Medulla oblongata (tissue), 1 donor: Measurements from ENCODE around the gene GJB5.
"Not testable (repeated sequence)": the region's sequence is repeated elsewhere in the genome, so short reads cannot be mapped to it uniquely, and the experiment has no call there.

Source experiments
- DNase-seq: peaks from one replicate; pipeline ENCODE4 v3.0.0-alpha.2; 2015; ENCODE audit errors: extremely low spot score

GJB5 gene

DNA sequence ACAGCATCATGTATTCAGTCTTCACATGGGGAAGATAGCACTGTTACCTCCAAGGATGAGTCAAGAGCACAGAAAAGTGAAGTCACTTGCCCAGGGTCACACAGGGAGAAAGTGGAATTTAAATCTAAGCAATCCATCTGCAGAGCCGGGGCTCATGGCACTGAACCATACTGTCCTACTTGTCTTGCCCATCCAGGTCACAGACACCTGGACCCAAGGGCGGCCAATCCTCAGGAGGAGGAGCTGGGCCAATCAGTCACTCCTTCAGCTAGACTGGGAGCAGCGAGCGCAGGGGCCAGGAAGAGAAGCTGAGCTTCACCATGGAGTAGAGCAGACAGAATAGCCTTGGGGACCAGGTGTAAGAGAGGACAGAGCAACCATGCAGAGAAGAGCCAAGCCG lies 9.2 kb upstream of the GJB5 start:
- DNase-seq: no peak

DNA sequence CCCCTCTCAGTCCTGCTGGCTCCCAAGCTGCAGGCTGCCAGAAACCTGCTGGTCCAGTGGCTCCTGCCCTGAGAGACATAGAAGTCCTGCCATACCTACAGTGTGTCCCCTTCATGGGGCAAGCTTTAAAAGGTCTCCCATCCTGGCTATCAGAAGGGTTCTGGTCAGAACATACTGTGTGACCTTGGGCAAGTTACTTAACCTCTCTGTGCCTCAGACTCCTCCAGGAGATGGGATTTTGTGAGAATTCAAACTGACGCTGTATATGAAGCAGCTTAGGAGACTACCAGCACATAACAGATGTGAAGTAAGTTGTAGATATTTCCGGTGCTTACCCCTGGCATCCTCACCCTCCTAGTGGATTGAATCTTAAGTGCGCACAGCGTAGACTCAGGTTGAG lies 8.7 kb upstream of the GJB5 start:
- no peak for DNase-seq

DNA sequence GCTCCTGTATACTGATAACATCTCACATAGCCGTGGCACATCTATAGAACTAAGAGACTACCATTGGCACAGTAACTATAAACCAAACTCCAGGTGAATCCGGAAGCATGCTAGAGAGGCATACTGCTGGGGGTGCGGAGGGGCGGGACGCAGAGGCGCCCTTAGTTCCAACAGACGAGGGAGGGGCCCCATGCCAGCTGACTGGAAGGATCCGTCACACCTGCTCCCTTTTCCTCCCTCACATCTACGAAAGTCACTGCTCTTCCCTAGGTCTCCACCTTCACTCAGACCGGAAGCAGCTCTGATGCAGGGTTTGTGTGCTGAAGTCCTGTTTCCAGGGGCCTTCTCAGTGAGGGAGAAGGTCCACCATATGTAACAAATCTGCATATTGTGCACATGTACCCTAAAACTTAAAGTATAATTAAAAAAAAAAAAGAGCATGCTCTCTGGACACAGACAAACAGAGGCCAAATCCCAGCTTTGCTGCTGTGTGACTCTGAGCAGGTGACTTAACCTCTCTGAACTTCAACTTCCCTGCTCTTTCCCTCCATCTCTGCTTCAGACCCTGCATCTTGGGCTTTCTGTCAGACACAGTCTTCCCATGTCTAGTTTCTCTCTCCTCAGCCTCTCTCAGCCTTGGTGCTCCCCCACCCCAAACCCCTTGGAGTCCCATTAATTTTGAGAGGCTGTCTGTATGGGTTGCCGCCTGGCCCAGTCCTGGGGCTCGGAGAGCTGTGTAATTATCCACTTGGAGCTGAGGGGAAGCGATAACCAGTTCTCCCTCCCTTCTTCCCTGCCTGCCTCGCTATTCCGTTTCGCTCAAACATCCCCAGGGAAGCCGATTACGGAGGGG lies 7.8 kb upstream of the GJB5 start:
- no peak for DNase-seq

DNA sequence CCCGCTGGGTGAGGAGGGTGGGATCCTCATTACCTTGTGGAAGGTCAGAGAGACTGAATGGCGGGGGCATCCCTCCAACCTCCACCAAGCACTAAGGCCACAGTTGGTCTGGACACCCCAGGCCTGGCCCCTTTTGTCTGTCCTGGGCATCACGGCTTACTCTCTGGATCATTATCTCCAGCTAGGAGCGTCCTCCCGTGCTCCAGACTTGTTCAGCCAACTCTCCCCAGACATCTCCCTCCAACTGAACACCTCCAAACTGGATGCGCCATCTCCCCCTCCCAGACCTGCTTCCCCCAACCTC lies 7.3 kb upstream of the GJB5 start:
- no peak for DNase-seq

DNA sequence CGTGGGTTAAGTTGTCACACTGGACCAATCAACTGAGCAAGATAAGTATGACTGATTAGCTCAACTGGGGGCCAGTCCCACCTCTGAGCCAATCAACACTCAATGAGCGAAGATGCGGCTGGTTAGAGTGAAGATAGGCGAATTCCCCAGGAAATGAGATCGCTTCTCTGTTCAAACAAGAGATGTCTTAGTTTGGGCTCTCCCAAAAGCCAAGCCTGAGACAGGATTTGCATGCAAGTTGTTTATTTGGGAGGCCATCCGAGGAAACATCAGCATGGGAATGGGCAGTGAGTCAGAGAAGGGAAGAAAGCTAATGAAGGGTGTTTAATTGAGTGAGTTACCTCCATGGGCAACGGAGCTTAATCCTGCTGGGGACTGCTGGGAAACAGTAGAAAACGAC lies 4.9 kb upstream of the GJB5 start:
- peak; percentile 18 for DNase-seq

DNA sequence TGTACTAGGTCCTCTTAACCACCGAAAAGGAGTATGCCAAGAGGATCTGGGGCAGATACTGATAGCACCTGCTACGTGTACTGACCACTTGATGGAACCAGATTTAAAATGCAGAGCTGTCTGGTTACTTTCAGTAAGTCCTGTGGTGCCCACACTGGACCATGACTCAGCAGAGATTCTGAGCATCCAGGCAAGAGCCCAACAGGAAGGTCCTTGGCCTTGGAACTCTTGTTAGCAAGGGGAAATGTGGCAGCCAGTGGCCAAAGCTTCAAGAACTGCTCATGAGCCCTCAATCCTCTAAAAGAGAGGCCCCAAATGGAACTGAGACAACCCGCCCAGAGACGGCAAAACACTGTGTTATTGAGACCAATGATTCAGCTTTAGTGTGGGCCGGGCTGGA lies 4.2 kb upstream of the GJB5 start:
- DNase-seq: no peak

DNA sequence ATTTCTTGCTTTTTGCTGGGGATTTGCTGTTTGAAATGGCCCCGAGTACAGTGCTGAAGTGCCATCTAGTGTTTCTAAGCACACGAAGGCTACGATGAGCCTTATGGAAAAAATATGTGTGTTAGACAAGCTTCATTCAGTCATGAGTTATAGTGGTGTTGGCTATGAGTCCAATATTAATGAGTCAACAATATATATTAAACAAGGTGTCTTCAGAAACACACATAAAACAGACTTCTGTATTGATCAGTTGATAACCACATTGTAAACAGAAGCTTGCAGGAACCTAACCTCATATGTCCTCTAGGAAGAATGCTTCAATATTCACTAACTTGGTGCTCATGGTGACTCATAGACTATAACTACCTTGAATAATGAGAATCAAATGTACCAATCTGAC lies 1.7 kb upstream of the GJB5 start:
- DNase-seq: no peak

DNA sequence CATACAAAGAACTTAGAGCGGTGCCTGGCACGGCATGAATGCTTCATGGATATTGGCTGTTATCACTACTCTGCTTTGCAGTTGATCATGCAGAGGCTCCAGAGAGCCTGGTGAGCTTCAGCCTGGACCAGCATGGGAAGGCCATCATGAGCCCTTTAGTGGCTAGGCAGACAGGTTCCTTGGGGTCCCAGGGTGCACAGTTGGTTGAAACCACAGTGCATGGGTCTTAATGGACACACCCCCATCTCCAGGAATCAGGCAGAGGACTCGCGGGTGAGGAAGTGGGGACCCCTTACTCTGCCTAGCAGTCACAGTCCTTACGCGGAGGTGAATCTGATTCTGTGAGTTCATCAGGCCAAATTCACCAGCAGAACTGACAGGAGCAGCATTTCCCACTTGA lies 1.1 kb downstream of the GJB5 start:
- DNase-seq: no peak

DNA sequence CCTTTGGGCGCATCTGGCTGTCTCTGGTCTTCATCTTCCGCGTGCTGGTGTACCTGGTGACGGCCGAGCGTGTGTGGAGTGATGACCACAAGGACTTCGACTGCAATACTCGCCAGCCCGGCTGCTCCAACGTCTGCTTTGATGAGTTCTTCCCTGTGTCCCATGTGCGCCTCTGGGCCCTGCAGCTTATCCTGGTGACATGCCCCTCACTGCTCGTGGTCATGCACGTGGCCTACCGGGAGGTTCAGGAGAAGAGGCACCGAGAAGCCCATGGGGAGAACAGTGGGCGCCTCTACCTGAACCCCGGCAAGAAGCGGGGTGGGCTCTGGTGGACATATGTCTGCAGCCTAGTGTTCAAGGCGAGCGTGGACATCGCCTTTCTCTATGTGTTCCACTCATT lies 2.5 kb downstream of the GJB5 start:
- no peak for DNase-seq

DNA sequence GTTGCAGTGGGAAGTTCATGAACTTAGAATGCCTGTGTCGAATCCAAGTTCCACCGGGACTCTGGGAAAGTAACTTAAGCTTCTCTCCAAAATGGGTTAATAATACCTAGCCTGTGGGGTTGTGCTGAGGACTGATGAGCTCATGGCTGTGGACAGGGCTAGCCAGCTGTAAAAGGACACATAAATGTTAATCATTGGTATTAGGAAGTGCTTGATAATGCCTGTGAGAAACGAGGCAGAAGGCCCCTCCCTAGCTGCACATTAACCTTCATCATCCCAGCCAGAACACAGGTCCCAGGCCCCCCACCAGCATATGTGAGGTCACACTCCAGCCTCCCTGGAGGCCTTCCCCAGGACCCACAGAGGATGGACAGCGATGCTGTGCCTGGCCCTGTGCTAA lies 3.9 kb downstream of the GJB5 start:
- DNase-seq: no peak

DNA sequence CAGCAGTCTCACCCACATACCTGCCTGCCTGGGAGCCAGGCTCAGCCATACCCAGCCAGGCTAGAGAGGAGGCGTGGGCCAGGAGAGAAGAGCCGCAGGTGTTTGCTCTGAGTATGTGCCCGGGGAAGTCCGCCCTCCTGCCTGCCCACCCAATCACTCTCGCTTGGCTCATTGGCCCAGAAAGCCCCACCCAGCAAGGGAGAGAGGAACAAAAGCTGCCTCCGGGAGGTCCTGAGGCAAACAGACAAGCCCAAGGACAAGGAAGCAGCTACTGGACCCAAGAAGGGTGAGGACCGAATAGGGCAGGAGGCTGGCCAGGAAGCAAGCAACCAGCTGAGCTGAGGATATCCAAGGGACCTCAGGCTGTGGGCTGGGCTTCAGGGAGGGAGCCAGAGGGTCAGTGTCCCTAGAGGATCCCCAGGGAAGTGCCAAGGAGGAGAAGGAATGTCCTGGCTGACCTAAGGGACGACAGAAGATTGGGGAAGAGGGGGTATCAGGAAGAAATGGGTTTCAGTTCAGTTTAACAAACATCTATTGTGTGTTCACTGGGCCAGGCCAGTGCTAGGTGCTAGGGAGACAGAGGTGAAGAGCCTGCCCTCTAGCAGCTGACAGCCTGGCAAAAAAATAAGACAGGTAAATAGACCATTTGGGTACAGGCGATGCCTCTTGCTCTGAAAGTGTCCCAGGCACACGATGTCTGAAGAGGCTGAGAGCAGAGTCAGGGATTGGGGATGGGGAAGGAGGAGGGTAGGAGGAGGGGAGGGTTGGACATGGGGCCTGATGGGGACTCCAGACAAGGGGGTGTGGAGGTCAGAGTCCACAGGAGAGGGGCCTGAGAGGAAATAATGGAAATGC lies 4.9 kb downstream of the GJB5 start, which contains the start of gene GJB4:
Gene GJB4, plus strand, starts transcription at position 238 of the 855 bp plus-strand sequence. CDS start 1,515 bp downstream, outside the sequence.
- no peak for DNase-seq

DNA sequence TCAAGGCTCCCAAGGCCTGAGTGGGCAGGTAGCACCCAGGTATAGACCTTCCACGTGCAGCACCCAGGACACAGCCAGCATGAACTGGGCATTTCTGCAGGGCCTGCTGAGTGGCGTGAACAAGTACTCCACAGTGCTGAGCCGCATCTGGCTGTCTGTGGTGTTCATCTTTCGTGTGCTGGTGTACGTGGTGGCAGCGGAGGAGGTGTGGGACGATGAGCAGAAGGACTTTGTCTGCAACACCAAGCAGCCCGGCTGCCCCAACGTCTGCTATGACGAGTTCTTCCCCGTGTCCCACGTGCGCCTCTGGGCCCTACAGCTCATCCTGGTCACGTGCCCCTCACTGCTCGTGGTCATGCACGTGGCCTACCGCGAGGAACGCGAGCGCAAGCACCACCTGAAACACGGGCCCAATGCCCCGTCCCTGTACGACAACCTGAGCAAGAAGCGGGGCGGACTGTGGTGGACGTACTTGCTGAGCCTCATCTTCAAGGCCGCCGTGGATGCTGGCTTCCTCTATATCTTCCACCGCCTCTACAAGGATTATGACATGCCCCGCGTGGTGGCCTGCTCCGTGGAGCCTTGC lies 6.4 kb downstream of the GJB5 start:
- no peak for DNase-seq

DNA sequence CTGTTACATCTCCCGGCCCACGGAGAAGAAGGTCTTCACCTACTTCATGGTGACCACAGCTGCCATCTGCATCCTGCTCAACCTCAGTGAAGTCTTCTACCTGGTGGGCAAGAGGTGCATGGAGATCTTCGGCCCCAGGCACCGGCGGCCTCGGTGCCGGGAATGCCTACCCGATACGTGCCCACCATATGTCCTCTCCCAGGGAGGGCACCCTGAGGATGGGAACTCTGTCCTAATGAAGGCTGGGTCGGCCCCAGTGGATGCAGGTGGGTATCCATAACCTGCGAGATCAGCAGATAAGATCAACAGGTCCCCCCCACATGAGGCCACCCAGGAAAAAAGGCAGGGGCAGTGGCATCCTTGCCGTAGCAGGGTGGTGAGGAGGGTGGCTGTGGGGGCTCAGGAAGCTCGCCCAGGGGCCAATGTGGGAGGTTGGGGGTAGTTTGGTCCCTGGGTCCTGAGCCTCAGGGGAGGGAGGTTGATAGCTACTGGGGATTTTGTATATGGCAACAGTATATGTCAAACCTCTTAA lies 7.0 kb downstream of the GJB5 start:
- DNase-seq: no peak

DNA sequence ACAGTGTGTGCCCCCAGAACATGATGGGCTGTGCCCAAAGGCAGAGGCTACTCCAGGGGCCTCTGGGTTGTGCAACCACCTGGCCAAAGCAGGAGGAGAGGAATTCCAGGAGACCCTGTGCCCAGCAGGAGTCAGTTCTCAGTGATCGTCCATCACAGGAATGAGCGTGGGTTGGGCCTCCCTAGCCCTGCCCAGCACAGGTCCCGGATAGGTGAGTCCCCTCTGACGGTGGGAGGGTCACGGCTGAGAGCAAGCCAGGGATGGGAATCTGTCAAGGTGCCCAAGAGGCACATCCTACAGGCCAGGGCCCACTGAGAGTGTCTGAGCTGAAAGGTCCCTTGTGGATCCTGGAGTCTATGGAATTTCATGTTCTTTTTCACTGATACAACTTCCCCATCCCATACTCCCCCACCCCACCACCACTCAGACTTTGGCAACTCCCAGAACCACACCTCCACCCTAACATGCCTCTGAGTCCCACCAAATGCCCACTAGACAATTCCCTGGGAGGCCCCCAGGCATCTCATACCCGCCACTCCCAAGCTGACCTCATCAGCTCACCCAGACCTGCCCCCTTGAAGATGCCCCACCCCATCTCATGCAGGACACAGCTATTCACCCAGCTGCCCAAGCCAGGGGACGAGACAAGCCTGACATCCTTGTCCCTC lies 7.8 kb downstream of the GJB5 start:
- DNase-seq: no peak

DNA sequence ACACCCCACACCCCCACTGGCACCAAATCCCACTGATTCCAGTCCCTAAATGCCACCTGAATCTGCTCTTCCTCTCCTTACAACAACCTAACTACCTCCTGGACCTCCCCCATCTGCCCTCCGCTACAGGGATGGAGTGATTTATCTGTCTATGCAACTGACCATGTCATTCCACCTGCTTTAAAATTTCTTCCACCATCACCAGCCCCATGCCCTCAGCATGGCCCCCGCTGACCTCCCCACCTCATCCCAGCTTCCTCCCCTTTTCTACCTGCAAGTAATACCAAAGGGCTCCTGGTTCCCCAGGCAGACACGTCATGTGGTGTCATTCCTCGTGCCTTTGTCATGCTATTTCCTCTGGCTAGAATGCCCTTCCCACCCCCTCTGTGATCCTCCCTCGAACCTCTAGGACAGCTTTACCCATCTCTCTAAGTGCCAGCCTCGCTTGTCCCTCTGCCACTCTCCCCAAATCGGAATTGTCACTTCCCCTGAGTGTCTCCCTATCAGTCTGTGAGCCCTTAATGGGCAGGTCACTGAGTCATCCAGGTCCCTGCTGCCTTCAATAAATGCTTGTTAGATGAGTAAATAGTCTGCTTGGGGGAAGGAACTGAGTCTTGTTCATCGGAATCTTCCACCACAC lies 8.4 kb downstream of the GJB5 start:
- no peak for DNase-seq

DNA sequence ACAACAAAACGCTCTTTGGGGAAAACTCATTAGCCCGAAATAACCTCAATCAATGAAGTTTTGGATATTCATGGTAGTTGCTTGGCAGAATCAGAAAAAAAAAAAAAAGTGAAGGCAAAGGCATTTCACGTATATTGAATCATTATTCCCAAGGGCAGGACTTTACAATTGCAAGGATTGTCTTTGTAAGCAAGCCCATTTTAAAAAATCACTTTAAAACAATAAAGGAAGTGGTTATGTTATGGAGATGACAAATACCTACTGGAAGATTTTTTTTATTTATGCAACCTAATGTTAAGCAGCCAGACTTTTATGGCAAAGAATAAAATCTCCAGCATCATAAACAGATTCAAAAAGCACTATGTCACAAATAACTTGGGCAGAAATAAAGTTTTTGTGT lies 14.0 kb downstream of the GJB5 start:
- DNase-seq: no peak

DNA sequence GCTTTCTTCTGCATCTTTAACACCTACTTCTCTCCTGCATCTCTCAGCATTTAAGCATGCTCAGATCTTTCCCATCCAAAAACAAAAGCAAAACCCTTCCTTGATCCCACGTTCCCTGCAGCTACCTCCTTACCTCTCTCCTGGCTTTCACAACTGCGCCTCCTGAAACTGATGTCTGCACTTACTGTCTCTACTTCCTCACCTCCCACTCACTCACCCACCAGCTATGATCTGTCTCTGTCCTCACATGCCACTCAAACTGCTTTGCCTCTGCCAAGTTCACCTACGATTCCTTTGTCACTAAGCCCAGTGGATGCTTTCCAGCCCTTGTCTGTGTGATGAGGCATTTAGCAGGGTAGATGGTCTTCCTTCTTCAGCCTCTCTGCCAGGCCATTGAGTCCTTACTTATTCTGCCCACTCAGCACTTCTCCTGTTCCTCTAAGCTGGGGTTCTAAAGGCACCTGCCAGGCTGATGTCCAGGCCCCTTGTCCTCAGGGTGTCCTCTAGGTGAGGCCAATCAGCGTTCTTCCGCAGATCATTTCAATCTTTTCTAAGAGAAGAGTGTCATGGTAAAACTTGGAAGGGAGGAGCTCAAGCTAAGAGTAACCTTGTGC lies 16.2 kb downstream of the GJB5 start:
- DNase-seq: no peak

DNA sequence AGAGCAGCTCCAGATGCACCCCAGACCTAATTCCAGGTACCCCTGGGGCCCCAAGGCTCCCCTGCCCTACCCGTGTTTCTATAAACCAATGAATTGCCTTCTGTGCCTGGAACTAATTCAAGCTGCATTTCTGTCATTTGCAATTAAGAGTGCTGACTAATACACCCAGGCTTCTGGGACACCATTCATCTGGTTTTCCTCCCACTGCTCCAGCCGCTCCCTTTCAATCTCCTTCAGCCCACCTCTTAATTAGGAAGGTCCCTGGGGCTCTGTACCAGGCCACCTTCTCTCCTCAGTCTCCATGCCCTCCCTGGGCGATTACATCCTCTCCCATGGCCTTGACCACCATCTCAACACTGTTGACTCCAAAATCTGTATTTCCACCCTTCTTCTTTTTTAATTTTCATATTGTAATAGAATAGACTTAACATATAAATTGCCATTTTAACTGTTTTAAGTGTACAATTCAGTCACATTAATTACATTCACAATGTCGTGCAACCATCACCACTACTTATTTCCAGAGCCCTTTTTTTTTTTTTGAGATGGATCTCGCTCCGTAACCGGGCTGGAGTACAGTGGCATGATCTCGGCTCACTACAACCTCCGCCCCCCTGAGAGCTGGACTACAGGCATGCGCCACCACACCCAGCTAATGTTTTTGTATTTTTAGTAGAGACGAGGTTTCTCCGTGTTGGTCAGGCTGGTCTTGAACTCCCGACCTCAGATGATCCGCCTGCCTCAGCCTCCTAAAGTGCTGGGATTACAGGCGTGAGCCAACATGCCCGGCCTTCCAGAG lies 16.9 kb downstream of the GJB5 start:
- DNase-seq: no peak

DNA sequence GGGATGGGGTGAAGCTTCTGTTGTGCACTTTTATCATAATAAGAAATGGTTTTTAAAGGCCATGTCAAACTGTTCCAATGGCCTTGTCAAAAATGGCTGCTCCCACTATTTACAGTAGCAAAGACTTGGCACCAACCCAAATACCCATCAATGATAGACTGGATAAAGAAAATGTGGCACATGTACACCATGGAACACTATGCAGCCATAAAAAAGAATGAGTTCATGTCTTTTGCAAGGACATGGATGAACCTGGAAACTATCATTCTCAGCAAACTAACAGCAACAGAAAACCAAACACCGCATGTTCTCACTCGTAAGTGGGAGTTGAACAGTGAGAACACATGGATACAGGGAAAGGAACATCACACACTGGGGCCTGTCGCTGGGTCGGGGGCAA lies 18.3 kb downstream of the GJB5 start:
- not testable (repeated sequence) for DNase-seq

DNA sequence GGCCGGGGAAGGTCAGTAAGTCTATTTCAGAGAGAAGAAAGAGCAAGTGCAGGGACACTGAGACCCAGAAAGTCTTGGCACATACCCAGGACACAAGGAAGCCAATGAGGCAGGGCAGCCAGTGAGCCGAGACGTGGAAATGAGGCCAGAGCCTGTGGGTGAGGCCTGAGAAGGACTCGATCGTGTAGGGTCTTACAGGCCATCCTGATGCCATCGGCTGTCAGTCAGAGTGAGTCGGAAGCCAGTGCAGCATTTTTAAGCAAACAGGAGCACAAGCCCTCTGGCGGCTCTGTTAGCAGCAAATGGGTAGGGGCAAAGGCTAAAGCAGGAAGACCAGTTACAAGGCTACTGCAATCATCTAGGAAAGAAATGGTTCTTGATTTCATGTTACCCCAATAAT lies 20.1 kb downstream of the GJB5 start:
- peak; percentile 11 for DNase-seq
